Stimulated activated CD4-positive, alpha-beta T cell treated with anti-CD3 and anti-CD28 coated beads, Interleukin-1b, Interleukin-23, amount 100 ng/mL, for 4 hours (primary cell): ENCODE measurements around the gene TRIM34.
"Not testable (repeated sequence)": the region's sequence is repeated elsewhere in the genome, so short reads cannot be mapped to it uniquely, and the experiment has no call there.

ENCODE experiments used
- DNase-seq, 2 donors: peaks; one replicate each; pipeline ENCODE4 v3.0.0-alpha.2; 2020; ENCODE audit warnings: low read depth in 2 of 2

Gene TRIM34

GRCh38 chr11:5624489-5625279, at the start of gene TRIM34:
Gene TRIM34, plus strand, starts transcription at chr11:5625001. Its CDS starts 7,331 bp downstream, at chr11:5632332.
- peak; percentile 3 to 52 for DNase-seq

- no peak for DNase-seq
These were observed 49.6 kb upstream of the TRIM34 start for GRCh38 chr11:5575152-5575551.

- DNase-seq: no peak
These were observed 47.7 kb upstream of the TRIM34 start for GRCh38 chr11:5577101-5577500.

GRCh38 chr11:5580577-5580976, 44.2 kb upstream of the TRIM34 start, which contains the start of gene OR52B6:
Gene OR52B6, plus strand, starts transcription at chr11:5580877. Its CDS starts 0 bp downstream, at chr11:5580877.
- no peak for DNase-seq

GRCh38 chr11:5581014-5581413, 43.8 kb upstream of the TRIM34 start:
- DNase-seq: no peak

- not testable (repeated sequence) for DNase-seq
These were observed 40.3 kb upstream of the TRIM34 start for GRCh38 chr11:5584458-5584857.

GRCh38 chr11:5589906-5590305, 34.9 kb upstream of the TRIM34 start:
- DNase-seq: not testable (repeated sequence)

GRCh38 chr11:5591613-5592012, 33.2 kb upstream of the TRIM34 start:
- DNase-seq: no peak

GRCh38 chr11:5592615-5593014, 32.2 kb upstream of the TRIM34 start:
- DNase-seq: no peak

GRCh38 chr11:5593146-5593545, 31.7 kb upstream of the TRIM34 start:
- DNase-seq: no peak

GRCh38 chr11:5596607-5597201, 28.1 kb upstream of the TRIM34 start, which contains the start of gene TRIM6:
Gene TRIM6, plus strand, starts transcription at chr11:5596637. Its CDS starts 261 bp downstream, at chr11:5596898.
- DNase-seq: no peak

GRCh38 chr11:5597953-5598352, 26.8 kb upstream of the TRIM34 start:
- DNase-seq: no peak

- peak; percentile 16 to 42 for DNase-seq
These were observed 24.4 kb upstream of the TRIM34 start for GRCh38 chr11:5600374-5600851.

- not testable (repeated sequence) for DNase-seq
These were observed 22.0 kb upstream of the TRIM34 start for GRCh38 chr11:5602791-5603190.

- DNase-seq: no peak
These were observed 21.5 kb upstream of the TRIM34 start for GRCh38 chr11:5603326-5603725.

GRCh38 chr11:5604896-5605295, 19.9 kb upstream of the TRIM34 start:
- DNase-seq: no peak

GRCh38 chr11:5605849-5606248, 19.0 kb upstream of the TRIM34 start:
- DNase-seq: no peak

GRCh38 chr11:5608808-5609207, 16.0 kb upstream of the TRIM34 start:
- DNase-seq: no peak

- DNase-seq: no peak
These were observed 14.4 kb upstream of the TRIM34 start for GRCh38 chr11:5610446-5610845.

- DNase-seq: no peak
These were observed 13.2 kb upstream of the TRIM34 start for GRCh38 chr11:5611627-5612026.

- DNase-seq: no peak
These were observed 6.0 kb upstream of the TRIM34 start for GRCh38 chr11:5618807-5619206.

GRCh38 chr11:5620651-5621521, 3.9 kb upstream of the TRIM34 start:
- no peak for DNase-seq
